Activated CD8-positive, alpha-beta memory T cell treated with anti-CD3 and anti-CD28 coated beads for 1 hour (primary cell): ENCODE data around the gene ATXN2L.
"Not testable (repeated sequence)": the region's sequence is repeated elsewhere in the genome, so short reads cannot be mapped to it uniquely, and the experiment has no call there.

Experiments used
- DNase-seq, 2 donors: peaks; one replicate each; pipeline ENCODE4 v3.0.0-alpha.2; 2020; ENCODE audit warnings: low read depth in 1 of 2; ENCODE audit errors: extremely low read depth in 1 of 2

The ATXN2L gene

DNA sequence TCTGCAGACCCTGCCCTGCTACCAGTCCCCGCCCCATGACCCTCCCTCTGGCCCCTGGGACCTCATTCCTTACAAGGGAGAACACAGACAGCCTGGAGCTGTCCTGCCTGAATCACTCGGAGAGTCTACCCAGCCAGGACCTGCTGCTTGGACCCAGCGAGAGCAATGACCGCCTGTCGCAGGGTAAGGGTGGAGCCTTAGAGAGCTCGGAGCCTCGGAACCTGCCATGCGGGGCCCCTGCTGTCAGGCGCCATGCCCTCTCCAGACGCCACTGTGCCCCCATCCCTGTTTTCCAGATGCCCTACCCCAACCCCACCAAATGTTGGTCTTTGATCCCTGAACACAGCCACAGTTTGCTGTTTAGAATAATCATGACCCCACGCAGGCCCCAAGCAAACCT is 46.4 kb downstream of the ATXN2L start:
- DNase-seq = no peak

- no peak for DNase-seq
Observed at GRCh38 chr16:28872952-28873351, 50.2 kb downstream of the ATXN2L start.

DNA sequence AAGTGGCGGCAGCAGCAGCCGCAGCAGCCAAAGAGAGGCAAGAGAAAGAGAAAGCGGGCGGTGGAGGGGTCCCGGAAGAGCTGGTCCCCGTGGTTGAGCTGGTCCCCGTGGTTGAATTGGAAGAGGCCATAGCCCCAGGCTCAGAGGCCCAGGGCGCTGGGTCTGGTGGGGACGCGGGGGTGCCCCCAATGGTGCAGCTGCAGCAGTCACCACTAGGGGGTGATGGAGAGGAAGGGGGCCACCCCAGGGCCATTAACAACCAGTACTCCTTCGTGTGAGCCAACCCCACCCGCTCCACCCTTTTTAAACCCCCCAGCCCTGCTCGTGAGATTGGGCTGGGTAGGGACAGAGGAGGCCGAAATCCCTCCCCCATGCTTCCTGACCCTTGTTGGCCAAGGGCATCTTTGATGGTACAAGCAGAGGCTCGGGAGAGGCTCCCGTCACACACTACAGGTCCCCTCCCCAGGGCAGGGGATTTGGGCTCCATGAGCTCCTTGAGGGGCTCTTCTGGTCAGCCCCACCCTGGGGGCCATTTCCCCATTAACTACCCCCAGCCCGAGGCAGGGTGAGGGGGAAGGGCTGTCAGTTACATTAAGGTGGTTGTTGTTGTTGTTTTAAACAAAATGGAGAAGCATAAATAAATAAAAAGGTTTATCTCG is 50.9 kb downstream of the ATXN2L start:
- peak in 1 of 2 donors; percentile 42 for DNase-seq

GRCh38 chr16:28874406-28874805 is 51.6 kb downstream of the ATXN2L start:
- DNase-seq = no peak

DNA sequence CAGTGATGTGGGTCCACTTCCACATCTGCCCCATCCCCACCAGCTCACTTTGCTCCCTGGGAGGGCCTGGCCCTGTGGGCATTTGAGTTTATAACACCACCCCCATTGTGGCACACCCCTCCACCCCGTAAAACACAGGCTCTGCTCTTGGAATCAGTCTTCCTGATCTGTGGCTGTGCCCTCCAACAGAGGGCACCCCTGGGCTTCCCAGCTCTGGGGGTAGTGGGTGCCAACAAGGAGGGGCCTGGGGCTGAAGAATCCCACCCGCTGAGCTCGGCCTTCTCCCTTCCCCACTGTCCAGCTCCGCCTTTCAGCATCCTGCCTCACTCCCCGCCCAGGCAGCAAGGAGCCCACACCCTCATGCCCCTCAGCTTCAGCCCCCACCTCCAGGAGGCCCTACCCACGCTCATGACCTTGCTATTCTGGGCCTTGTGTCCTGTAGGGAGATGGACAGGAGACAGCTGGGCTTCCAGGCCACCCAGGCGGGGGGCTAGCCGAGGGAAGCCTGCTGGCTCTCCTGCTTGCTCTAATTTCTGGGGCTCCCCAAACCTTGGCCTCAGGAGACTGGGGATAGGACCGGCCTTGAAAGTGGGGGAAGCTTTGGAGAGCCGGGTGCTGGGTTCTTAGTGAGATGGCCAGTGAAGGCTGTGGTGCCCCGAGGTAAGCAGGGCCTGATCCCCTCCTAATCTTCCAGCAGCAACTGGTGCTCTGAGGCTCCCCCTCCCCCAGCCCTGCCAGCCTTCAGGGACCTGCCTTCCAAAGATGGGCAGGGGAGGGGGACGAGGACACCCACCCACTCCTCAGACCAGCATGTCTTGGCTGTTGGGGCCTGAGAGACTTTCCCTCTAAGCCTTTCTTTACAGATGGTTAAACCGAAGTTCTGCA is 52.6 kb downstream of the ATXN2L start:
- no peak for DNase-seq

GRCh38 chr16:28876019-28876659 is 53.3 kb downstream of the ATXN2L start:
- DNase-seq = no peak

GRCh38 chr16:28876973-28877654 is 54.3 kb downstream of the ATXN2L start:
- no peak for DNase-seq

- DNase-seq = no peak
Observed at GRCh38 chr16:28877655-28878000, 54.8 kb downstream of the ATXN2L start.

DNA sequence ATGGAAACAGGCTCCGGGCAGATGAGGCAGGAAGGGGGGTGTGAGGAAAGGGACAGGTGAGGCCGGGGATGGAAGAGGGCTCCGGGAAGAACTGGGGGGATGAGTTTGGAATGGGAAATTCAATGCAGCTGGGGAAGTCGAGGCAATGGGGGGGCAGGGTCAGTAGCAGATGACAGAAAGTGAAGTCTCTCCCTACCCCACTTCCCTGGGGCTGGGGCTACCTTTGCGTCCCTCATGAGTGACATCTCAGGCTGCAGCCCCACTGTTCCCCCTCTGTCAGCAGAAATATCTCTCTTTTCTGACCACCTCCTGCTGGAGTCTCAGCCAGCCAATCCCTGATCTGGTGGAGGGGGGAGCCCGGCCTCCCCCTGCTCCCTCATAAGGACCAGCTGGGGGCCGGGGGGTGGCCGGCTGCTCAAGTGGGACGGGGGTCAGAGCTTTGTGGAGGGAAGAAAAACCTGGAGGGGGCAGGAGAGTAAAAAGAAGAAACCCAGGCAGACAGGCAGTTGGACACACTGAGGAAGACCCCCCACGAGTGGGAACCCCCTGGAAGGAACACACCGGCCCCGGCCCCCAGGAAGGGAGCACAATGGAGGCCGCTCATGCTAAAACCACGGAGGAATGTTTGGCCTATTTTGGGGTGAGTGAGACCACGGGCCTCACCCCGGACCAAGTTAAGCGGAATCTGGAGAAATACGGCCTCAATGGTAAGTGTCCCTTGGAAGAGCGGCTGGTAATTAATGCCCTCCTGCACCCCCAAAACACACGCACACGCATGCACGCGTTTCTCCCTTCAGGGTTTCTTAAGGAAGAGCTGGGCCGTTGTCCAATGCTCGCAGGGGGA is 55.5 kb downstream of the ATXN2L start, which contains the start of gene ATP2A1:
Gene ATP2A1, plus strand, starts transcription at position 406 of the 844 bp plus-strand sequence. Its CDS starts 184 bp downstream, at position 590.
- no peak for DNase-seq

DNA sequence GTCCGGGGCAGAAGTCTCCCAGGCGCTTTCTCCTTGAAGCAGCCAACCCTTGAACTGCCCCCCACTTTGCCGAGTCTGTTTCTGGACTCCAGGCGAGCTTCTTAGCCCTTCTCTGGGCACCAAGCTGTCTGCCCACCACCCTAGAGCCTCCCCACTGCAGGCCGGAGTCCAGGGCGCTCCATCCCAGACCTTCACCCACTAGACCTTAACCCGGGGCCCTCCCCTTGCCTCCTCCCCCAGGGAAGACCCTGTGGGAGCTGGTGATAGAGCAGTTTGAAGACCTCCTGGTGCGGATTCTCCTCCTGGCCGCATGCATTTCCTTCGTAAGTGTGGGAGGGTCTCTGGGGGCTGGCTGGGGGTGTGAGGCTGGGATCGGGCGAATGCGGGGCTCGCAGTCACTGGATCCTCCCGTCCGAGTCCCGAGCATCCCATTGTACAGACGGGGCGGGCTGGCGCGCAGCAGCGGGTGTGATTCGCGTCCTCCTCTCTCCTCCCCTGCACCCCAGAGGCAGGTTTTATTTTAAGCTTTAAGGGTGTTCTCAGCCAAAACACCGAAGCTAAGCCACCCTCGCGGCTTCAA is 56.6 kb downstream of the ATXN2L start:
- DNase-seq = no peak

DNA sequence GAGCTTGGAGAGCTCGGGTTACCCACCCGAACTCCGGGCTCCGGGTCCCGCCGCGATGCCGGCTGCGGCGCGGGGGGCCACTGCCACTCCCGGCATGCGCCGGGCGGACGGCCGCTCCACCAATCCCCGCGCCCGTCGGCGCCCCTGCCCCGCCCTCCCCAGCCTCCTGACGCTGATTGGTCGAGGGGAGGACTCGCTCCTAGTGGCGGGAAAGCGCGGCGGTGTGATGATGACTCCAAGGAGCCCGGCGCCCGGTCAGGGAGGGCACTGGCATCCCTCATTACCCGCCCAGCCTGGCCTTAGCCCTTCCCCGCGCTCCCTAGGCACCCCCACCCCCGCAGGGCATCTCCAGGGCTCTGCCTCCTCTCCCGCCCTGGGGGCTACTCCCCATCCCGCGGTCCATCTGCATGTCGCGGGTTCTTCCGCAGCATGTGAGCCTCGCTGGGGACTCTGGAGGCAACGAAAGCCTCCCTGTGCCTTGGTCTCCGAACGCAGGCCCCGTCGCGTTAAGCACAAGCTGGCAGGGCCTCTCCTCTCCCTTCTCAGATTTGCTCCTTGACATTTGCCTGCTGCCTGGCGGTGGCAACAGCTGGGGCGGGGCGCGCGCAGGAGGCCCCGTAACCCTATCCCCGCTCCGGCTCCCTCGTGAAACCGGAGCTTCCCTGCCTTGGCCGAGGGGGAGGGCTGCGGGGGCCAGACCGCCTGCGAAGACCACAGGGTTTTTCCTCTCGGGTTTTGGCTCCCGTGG is 57.2 kb downstream of the ATXN2L start:
- DNase-seq = peak; percentile 73 to 83

DNA sequence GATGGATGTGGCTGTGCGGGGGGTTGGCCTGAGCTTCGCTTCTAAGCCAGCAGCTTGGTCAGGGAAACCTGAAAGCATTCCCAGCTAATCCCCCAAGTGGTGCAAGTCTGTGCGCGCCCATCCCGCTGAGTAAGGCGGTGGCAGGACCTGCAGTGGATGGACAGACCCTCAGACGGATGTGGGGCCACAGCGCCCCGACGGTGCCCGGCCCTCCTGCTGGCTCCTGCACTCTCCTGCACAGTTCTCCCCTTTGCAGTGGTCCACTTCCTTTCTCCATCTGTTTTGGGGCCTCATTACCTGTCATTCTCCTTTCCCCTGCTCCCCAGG is 57.8 kb downstream of the ATXN2L start:
- no peak for DNase-seq

DNA sequence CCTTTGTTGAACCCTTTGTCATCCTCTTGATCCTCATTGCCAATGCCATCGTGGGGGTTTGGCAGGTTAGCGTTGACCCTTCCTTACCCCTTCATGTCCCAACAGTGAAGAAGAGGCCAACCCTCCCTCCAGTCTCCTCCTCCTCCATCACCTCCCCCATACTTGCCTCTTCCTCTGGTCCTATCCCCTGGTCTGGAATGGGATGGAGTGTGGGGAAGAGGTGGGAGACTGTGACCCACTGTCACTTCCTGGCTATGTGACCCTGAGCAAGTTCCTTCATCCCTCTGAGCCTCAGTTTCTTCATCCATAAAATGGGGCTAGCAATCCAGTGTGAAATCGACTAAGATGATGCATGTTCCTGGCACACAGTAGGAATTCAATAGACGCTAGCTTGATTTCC is 58.2 kb downstream of the ATXN2L start:
- DNase-seq = no peak

GRCh38 chr16:28881565-28881964 is 58.8 kb downstream of the ATXN2L start:
- DNase-seq = not testable (repeated sequence)

DNA sequence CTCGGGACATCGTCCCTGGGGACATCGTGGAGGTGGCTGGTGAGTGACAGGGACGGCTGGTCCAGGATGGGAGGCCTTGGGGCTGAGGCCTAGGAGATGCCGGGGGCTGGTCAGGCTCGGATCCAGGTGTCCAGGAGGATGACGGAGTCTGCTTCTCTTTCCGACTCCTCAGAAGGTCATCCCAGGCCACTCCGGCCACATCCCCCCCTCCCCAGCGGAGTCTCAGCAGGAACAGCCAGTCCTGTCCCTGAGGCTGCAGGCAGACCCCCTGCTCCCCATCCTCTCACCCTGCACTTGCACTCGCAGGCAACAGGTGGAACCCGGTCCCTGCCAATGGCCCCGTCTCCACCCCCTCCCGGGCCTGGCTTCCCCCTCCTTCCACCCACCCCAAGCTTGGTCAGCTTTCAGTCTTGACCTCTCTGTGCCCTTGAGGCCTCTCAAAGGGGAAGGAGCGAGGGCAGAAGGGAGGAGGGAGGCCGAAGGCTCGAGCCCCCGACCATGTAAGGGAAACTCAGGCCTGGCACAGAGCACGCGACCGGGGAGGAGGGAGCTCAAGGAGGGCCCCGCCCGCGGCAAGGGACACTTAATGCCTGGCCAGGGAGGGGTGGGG is 59.9 kb downstream of the ATXN2L start:
- no peak for DNase-seq

- DNase-seq = no peak
Observed at GRCh38 chr16:28883221-28883996, 60.6 kb downstream of the ATXN2L start.

DNA sequence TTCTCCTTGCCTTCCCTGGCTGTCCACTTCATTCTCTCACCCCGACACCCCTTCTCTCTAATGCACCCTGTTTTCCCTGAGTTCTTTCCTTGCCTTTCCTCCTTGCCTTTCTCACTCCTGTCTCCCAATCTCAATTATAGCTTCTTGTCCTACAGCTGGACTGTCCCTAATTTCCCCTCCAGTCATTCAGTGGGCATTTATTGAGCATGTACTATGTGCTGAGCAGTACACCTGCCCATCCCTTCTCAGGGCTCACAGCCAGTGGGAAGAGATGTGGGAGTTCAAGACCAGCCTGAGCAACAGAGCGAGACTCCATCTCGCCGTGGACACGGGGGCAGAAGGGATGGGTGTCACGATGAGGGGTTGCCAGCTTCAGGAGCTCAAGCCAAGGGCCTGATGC is 61.2 kb downstream of the ATXN2L start:
- no peak for DNase-seq
